Esophagus squamous epithelium (tissue), 5 donors: ENCODE results near the gene ZNF138. TPM values are rescaled to one million over a fixed set of nuclear protein-coding genes. Genes with fewer than 3 reads are reported as not detected.
"Not testable (repeated sequence)": the region's sequence is repeated elsewhere in the genome, so short reads cannot be mapped to it uniquely, and the experiment has no call there.

Source experiments
- DNase-seq: peaks from one replicate; lab custom pipeline; 2025; lab: John Stamatoyannopoulos, UW
- H3K27ac ChIP-seq, 4 donors: fragments of 200-600 bp; sonication (generic); one replicate each; pipeline ENCODE4 v1.5.1; 2016 to 2019; ENCODE audit warnings: mild to moderate bottlenecking in 1 of 4
- H3K27me3 ChIP-seq, 4 donors: fragments of 200-600 bp; sonication (generic); 1 replicate in 3 of 4; 2 replicates in 1 of 4; pipeline versions ENCODE4 v1.5.1 to v1.6.0; 2017 to 2021; ENCODE audit warnings: antibody characterized with exemption in 1 of 4
- H3K36me3 ChIP-seq, 3 donors: fragments of 200-600 bp; sonication (generic); one replicate each; pipeline ENCODE4 v1.5.1; 2016 to 2019
- H3K4me1 ChIP-seq, 3 donors: fragments of 200-600 bp; sonication (generic); one replicate each; pipeline ENCODE4 v1.5.1; 2017 to 2019
- H3K4me3 ChIP-seq, 4 donors: fragments of 200-600 bp; sonication (generic); 1 replicate in 3 of 4; 2 replicates in 1 of 4; pipeline ENCODE4 v1.5.1; 2016 to 2019; ENCODE audit warnings: mild to moderate bottlenecking in 2 of 4, moderate library complexity in 1 of 4
- H3K9me3 ChIP-seq, 3 donors: fragments of 200-600 bp; sonication (generic); one replicate each; pipeline ENCODE4 v1.5.1; 2016 to 2019
- CTCF ChIP-seq, 6 experiments: fragments of 450-650 bp in 4 of 6; fragments of 200-600 bp in 2 of 6; sonication (generic) in 2 of 6; IDR thresholded peaks; one replicate each; pipeline ENCODE4 v1.5.1; 2016 to 2019; ENCODE audit warnings: antibody characterized with exemption in 6 of 6, mild to moderate bottlenecking in 4 of 6, moderate library complexity in 4 of 6
- POLR2A ChIP-seq, 4 donors: fragments of 450-650 bp; IDR thresholded peaks; one replicate each; pipeline ENCODE4 v1.6.1; 2017; ENCODE audit warnings: antibody characterized with exemption in 4 of 4, mild to moderate bottlenecking in 4 of 4, moderate library complexity in 3 of 4
- WGBS, 2 donors: methylation state at CpG; one replicate each; pipeline ENCODE4 v1.1.5; 2018; 5-methylcytosine and 5-hydroxymethylcytosine counted together
- intact Hi-C: fragments of 100-400 bp; cut with DNase I; formaldehyde crosslinking; loops from one replicate; pipeline ENCODE4 v1.15.0; 2022
- total RNA-seq, 4 donors: library from RNA; depleted of rRNA; stranded (reverse); fragments of >200 nt; gene quantifications; one replicate each; pipeline ENCODE4 v1.1.0, GENCODE V29; 2016
- donor health status: DM: yes; HTN: yes; CAD: no.

ZNF138 gene
- total RNA-seq, 4 donors from 2014 or later = 7.2 to 14.0 (median 12.1) TPM

GRCh38 chr7:64863021-64863420 lies 68.8 kb downstream of the ZNF138 start:
- DNase-seq = no peak
- H3K9me3 ChIP-seq = no peaks in the 10 kb centered on the region
- WGBS, 2 donors = no CpG with 5 or more reads among the region's 9 CpGs
- H3K4me1 ChIP-seq = no peaks in the 10 kb centered on the region
- H3K36me3 ChIP-seq = no peaks in the 10 kb centered on the region
- no peak overlapping the region for H3K27ac ChIP-seq
- H3K27me3 ChIP-seq = no peaks in the 10 kb centered on the region
- no peak for TF ChIP-seq POLR2A (IDR thresholded peaks at IDR 0.05)
- TF ChIP-seq CTCF (IDR thresholded peaks at IDR 0.05) = no peak
- no peak overlapping the region for H3K4me3 ChIP-seq
- intact Hi-C loops = no loop called here

- intact Hi-C loops, DNase-seq, H3K4me1 ChIP-seq, H3K36me3 ChIP-seq, H3K27me3 ChIP-seq, H3K27ac ChIP-seq, H3K4me3 ChIP-seq, H3K9me3 ChIP-seq: not testable (repeated sequence)
- 88 to 95% methylated on average over 3 of the region's 3 CpGs for WGBS, 2 donors
These were observed 69.3 kb downstream of the ZNF138 start for GRCh38 chr7:64863530-64863929.

- H3K27me3 ChIP-seq = no peaks in the 10 kb centered on the region
- no peaks in the 10 kb centered on the region for H3K36me3 ChIP-seq
- intact Hi-C loops = no loop called here
- H3K4me1 ChIP-seq = no peaks in the 10 kb centered on the region
- H3K4me3 ChIP-seq = no peak overlapping the region
- DNase-seq = no peak
- H3K9me3 ChIP-seq = no peaks in the 10 kb centered on the region
- H3K27ac ChIP-seq = no peak overlapping the region
- 58 to 87% methylated on average over 2 to 7 of the region's 7 CpGs for WGBS, 2 donors
- no peak for TF ChIP-seq CTCF (IDR thresholded peaks at IDR 0.05)
- no peak for TF ChIP-seq POLR2A (IDR thresholded peaks at IDR 0.05)
These were observed 69.7 kb downstream of the ZNF138 start for GRCh38 chr7:64863969-64864368.

GRCh38 chr7:64867863-64868440 lies 73.7 kb downstream of the ZNF138 start:
- Histone ChIP-seq H3K4me1 (no peaks in the 10 kb centered on the region), H3K36me3 (no peaks in the 10 kb centered on the region), H3K9me3 (no peaks in the 10 kb centered on the region), H3K27ac (no peak overlapping the region), H3K4me3 (no peak overlapping the region), H3K27me3 (no peaks in the 10 kb centered on the region)
- intact Hi-C loops = no loop called here
- 87 to 88% methylated on average over 13 to 18 of the region's 18 CpGs for WGBS, 2 donors
- no peak for TF ChIP-seq POLR2A (IDR thresholded peaks at IDR 0.05)
- no peak for TF ChIP-seq CTCF (IDR thresholded peaks at IDR 0.05)
- DNase-seq = no peak

- DNase-seq = no peak
- no peaks in the 10 kb centered on the region for H3K4me1 ChIP-seq
- H3K27me3 ChIP-seq = no peaks in the 10 kb centered on the region
- no peaks in the 10 kb centered on the region for H3K36me3 ChIP-seq
- no peak overlapping the region for H3K4me3 ChIP-seq
- no peak overlapping the region for H3K27ac ChIP-seq
- TF ChIP-seq POLR2A (IDR thresholded peaks at IDR 0.05) (no peak), CTCF (IDR thresholded peaks at IDR 0.05) (no peak)
- intact Hi-C loops = no loop called here
- H3K9me3 ChIP-seq = no peaks in the 10 kb centered on the region
- 85 to 87% methylated on average over 10 to 11 of the region's 11 CpGs for WGBS, 2 donors
These were observed 74.3 kb downstream of the ZNF138 start for GRCh38 chr7:64868499-64868898.
